K562 (cell line): ENCODE measurements around the gene AGO4. TPM values are rescaled to one million over a fixed set of nuclear protein-coding genes. Genes with fewer than 3 reads are reported as not detected.

Experiments used
- ATAC-seq: fragments of 200-7000 bp; cut with Tn5 transposase; 3 replicates; pipeline ENCODE4 v1.9.1; 2020; ENCODE audit warnings: moderate library complexity
- BruUV-seq: library from RNA; stranded (reverse); fragments of 400-500 nt; replicated peaks from 2 replicates; lab custom pipeline; 2021; lab: Mats Ljungman, UMichigan
- CTCF ChIA-PET: fragments of 300-600 bp; formaldehyde crosslinking; extraction: SDS; loops from one replicate; lab custom pipeline; 2021; ENCODE audit warnings: low intra/inter-chr PET ratio; lab: Yijun Ruan, JAX
- POLR2A ChIA-PET: fragments of 300-600, 350-650 bp; sonication (Branson Sonifier 250); formaldehyde crosslinking; extraction: SDS; loops from one replicate; lab custom pipeline; 2021; ENCODE audit warnings: antibody characterized with exemption, inconsistent platforms; lab: Yijun Ruan, JAX
- DNase-seq, 4 experiments: peaks; one replicate each; pipeline versions ENCODE4 v3.0.0 to v3.0.0-alpha.2; 2011 to 2018; ENCODE audit warnings: low spot score in 3 of 4, mixed read lengths in 3 of 4; ENCODE audit errors: extremely low read depth in 1 of 4
- FAIRE-seq: peaks from 2 replicates; lab custom pipeline; 2011; peaks lifted over from hg19 to GRCh38; lab: Jason Lieb, UNC
- H2AFZ ChIP-seq: 2 replicates; pipeline ENCODE4 v1.6.0; 2011; ENCODE audit warnings: low read depth, low read length, control low read depth, inconsistent platforms
- H3K27ac ChIP-seq: fragments of 200-600 bp; 3 replicates; pipeline ENCODE4 v1.8.0; 2011; ENCODE audit warnings: low read depth, mild to moderate bottlenecking, control low read depth, inconsistent platforms, low read length, moderate library complexity, mixed read lengths; ENCODE audit errors: extremely low read depth
- H3K27me3 ChIP-seq, 2 experiments: fragments of 300-600 bp in 1 of 2; 2 replicates in 1 of 2; 3 replicates in 1 of 2; pipeline versions ENCODE4 v1.6.0 to v1.8.0; 2011; ENCODE audit warnings: inconsistent platforms in 2 of 2, low read length in 2 of 2, mild to moderate bottlenecking in 1 of 2, mixed read lengths in 1 of 2, moderate library complexity in 1 of 2; ENCODE audit not compliant: control insufficient read depth in 2 of 2, insufficient read depth in 2 of 2
- H3K36me3 ChIP-seq: fragments of 300-600 bp; 3 replicates; pipeline ENCODE4 v1.8.0; 2011; ENCODE audit warnings: mild to moderate bottlenecking, low read length, inconsistent platforms; ENCODE audit not compliant: control insufficient read depth, insufficient read depth
- H3K4me1 ChIP-seq, 2 experiments: fragments of 200-600 bp in 1 of 2; replicated peaks in 1 of 2; 2 replicates in 1 of 2; 3 replicates in 1 of 2; pipeline versions ENCODE4 v1.5.1 to v1.8.0; 2011; ENCODE audit warnings: inconsistent platforms in 2 of 2, low read length in 2 of 2, mild to moderate bottlenecking in 1 of 2, mixed read lengths in 1 of 2, moderate library complexity in 1 of 2; ENCODE audit not compliant: control insufficient read depth in 2 of 2, insufficient read depth in 2 of 2
- H3K4me2 ChIP-seq: 2 replicates; pipeline ENCODE4 v1.6.1; 2011; ENCODE audit warnings: low read length, control low read depth, inconsistent platforms, mixed read lengths; ENCODE audit not compliant: insufficient read depth
- H3K4me3 ChIP-seq: fragments of 200-600 bp; sonication (generic), shearing (Covaris generic); 2 replicates; pipeline ENCODE4 v1.5.1; 2016; ENCODE audit warnings: control low read depth, inconsistent platforms
- H3K79me2 ChIP-seq: fragments of 200-600 bp; 3 replicates; pipeline ENCODE4 v1.8.0; 2011; ENCODE audit warnings: low read length, inconsistent platforms; ENCODE audit not compliant: control insufficient read depth, insufficient read depth
- H3K9ac ChIP-seq, 2 experiments: 2 replicates each; pipeline versions ENCODE4 v1.6.0 to v1.6.1; 2011; ENCODE audit warnings: low read depth in 2 of 2, low read length in 2 of 2, control low read depth in 1 of 2, inconsistent platforms in 1 of 2, mild to moderate bottlenecking in 1 of 2, mixed read lengths in 1 of 2; ENCODE audit not compliant: insufficient read depth in 1 of 2
- H3K9me1 ChIP-seq: one replicate; pipeline ENCODE4 v1.6.0; 2011; ENCODE audit warnings: inconsistent platforms, mild to moderate bottlenecking, low read length, moderate library complexity; ENCODE audit not compliant: control insufficient read depth, insufficient read depth
- H3K9me3 ChIP-seq: replicated peaks from 2 replicates; pipeline ENCODE4 v1.5.1; 2011; ENCODE audit warnings: low read depth, low read length, inconsistent platforms; ENCODE audit not compliant: control insufficient read depth, insufficient read depth
- H4K20me1 ChIP-seq: replicated peaks from 2 replicates; pipeline ENCODE4 v1.6.1; 2011; ENCODE audit warnings: low read length, inconsistent platforms, mixed read lengths; ENCODE audit not compliant: control insufficient read depth, insufficient read depth
- GABPB1 ChIP-seq: sonication (generic); formaldehyde crosslinking; IDR thresholded peaks from 2 replicates; pipeline ENCODE4 v1.8.0; 2022; ENCODE audit warnings: mild to moderate bottlenecking, missing genetic modification reagents
- HDAC2 ChIP-seq: fragments of 450-650 bp; IDR thresholded peaks from 2 replicates; pipeline ENCODE4 v1.6.1; 2016; ENCODE audit warnings: mild to moderate bottlenecking
- MEIS2 ChIP-seq: fragments of 450-650 bp; IDR thresholded peaks from 2 replicates; pipeline ENCODE4 v1.6.1; 2014; ENCODE audit warnings: mild to moderate bottlenecking; ENCODE audit not compliant: partially characterized antibody
- NCOA1 ChIP-seq: fragments of 450-650 bp; IDR thresholded peaks from 2 replicates; pipeline ENCODE4 v1.6.1; 2016; ENCODE audit warnings: low read depth
- NCOA6 ChIP-seq: fragments of 450-650 bp; IDR thresholded peaks from 2 replicates; pipeline ENCODE4 v1.6.1; 2017; ENCODE audit warnings: mild to moderate bottlenecking
- SIN3A ChIP-seq, 2 experiments: fragments of 150-350 bp in 1 of 2; IDR thresholded peaks; 2 replicates each; pipeline ENCODE4 v1.6.1; 2011 to 2016; ENCODE audit warnings: borderline replicate concordance in 2 of 2, low read depth in 2 of 2, low read length in 2 of 2, mild to moderate bottlenecking in 2 of 2, moderate library complexity in 2 of 2; ENCODE audit not compliant: control insufficient read depth in 1 of 2
- STAG1 ChIP-seq: sonication (generic); formaldehyde crosslinking; IDR thresholded peaks from 2 replicates; pipeline ENCODE4 v1.5.0; 2020; ENCODE audit warnings: missing genetic modification reagents, borderline replicate concordance
- TARDBP ChIP-seq: fragments of 450-650 bp; IDR thresholded peaks from 2 replicates; pipeline ENCODE4 v1.6.1; 2016
- ZBTB1 ChIP-seq: sonication (generic); formaldehyde crosslinking; IDR thresholded peaks from 2 replicates; pipeline ENCODE4 v1.8.1; 2023; ENCODE audit warnings: missing genetic modification reagents, low read depth, mild to moderate bottlenecking, borderline replicate concordance
- WGBS: fragments of 100-300 bp; shearing (Covaris generic); methylation state at CpG from one replicate; pipeline ENCODE4 v1.1.6; 2016; ENCODE audit warnings: low coverage, mixed read lengths; ENCODE audit not compliant: insufficient coverage; ENCODE audit errors: missing lambda C conversion rate; 5-methylcytosine and 5-hydroxymethylcytosine counted together
- in situ Hi-C: fragments of 300-500 bp; cut with MboI; formaldehyde crosslinking; loops from 4 replicates; pipeline ENCODE4 v1.15.0; 2018; ENCODE audit warnings: inconsistent platforms, mixed read lengths
- intact Hi-C: fragments of 100-400 bp; cut with micrococcal nuclease; formaldehyde crosslinking; loops from 2 replicates; pipeline ENCODE4 v1.14.2; 2022
- polyA plus RNA-seq, 8 experiments: library from polyadenylated mRNA; depleted of rRNA in 4 of 8; stranded (reverse) in 5 of 8; unstranded in 3 of 8; fragments of >200 nt; fragmentation: Nextera tagmentation in 2 of 8; fragmentation: Illumina TruSeq in 1 of 8; extraction: Ambion mirVana in 2 of 8; extraction: Trizol in 1 of 8; gene quantifications; 2 replicates each; pipeline versions ENCODE4 v1.2.1 to v1.2.3, GENCODE V29; 2011 to 2014; ENCODE audit warnings: inconsistent platforms in 1 of 8, missing spikeins in 1 of 8
- total RNA-seq, 7 experiments: library from RNA; depleted of rRNA in 6 of 7; stranded (reverse); fragments of >200 nt in 6 of 7; fragmentation: Illumina TruSeq in 2 of 7; extraction: Trizol in 2 of 7; gene quantifications; 2 replicates each; pipeline versions ENCODE4 v1.2.1 to v1.2.3, GENCODE V29; 2011 to 2021; ENCODE audit warnings: low replicate concordance in 1 of 7
- TF ChIP-seq, protein P1 (sequence below): sonication (generic); formaldehyde crosslinking; IDR thresholded peaks from 2 replicates; pipeline ENCODE4 v1.8.0; 2022; ENCODE audit warnings: missing genetic modification reagents, mild to moderate bottlenecking, moderate library complexity, borderline replicate concordance
- TF ChIP-seq, protein P2 (sequence below): fragments of 450-650 bp; IDR thresholded peaks from 2 replicates; pipeline ENCODE4 v1.6.1; 2016
- TF ChIP-seq, protein P3 (sequence below), 2 experiments: fragments of 450-650 bp; IDR thresholded peaks; 2 replicates each; pipeline ENCODE4 v1.6.1; 2018; ENCODE audit warnings: mild to moderate bottlenecking in 2 of 2, low read depth in 1 of 2; ENCODE audit not compliant: partially characterized antibody in 2 of 2
- TF ChIP-seq, protein P4 (sequence below): sonication (generic); formaldehyde crosslinking; IDR thresholded peaks from 2 replicates; pipeline ENCODE4 v1.8.0; 2022; ENCODE audit warnings: mild to moderate bottlenecking, missing genetic modification reagents
- TF ChIP-seq, protein P5 (sequence below): sonication (generic); formaldehyde crosslinking; IDR thresholded peaks from 2 replicates; pipeline ENCODE4 v1.8.1; 2022; ENCODE audit warnings: missing genetic modification reagents

AGO4 gene
- total and polyA plus RNA-seq, 9 of the 15 experiments (the other 6 are each of a cell fraction or from before 2014, with no cell fraction given), result 1.3 to 10.5 (median 6.5) TPM

DNA sequence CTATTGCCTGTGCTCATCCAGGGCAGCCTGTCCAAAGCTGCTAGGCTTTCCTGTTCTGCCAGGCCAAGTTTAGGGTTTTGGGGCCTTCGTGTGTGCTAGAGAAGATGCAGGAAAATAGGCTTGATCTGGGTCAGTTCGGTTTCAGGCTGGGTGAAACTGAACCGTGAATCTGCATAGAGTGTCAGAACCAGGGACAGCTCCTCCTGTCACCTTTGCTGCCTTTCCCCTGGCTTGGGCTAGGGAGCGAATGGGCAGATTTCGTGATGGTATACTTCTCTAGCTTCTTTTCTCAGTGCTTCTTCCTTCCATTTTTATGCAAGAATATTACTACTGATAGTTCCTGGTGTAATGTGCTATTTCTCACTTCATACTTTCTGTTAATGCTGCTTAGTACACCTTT lies 69.2 kb downstream of the AGO4 start:
- Histone ChIP-seq H3K27ac (no peak overlapping the region), H3K9me3 (no peaks in the 10 kb centered on the region), H3K36me3 (peaks cover 20% of the 10 kb centered on the region; the same call in 2 of the 3 replicates), H3K4me1 (peaks cover 10 to 17% of the 10 kb centered on the region in 2 experiments; a peak in 3 of 5 replicates), H3K9me1 (no peaks in the 10 kb centered on the region), H3K27me3 (no peaks in the 10 kb centered on the region), H3K4me3 (no peak overlapping the region), H4K20me1 (peaks cover 22% of the 10 kb centered on the region), H2AFZ (no peak overlapping the region), H3K4me2 (no peak overlapping the region), H3K9ac (no peak overlapping the region), H3K79me2 (peaks cover 84% of the 10 kb centered on the region)
- ATAC-seq (peak; percentile 66), FAIRE-seq (peak; percentile 67), DNase-seq (peak in 3 of 4 experiments; percentile 39 to 62 (median 54))
- POLR2A ChIA-PET, result interaction anchor here (0.5 to 1.1 kb wide), 2 partner anchors 20 to 147 kb away, joined by 3 to 4 read pairs; no protein-coding TSS in a partner anchor
- BruUV-seq, result no TSS peak
- in situ Hi-C loops (no loop called here), intact Hi-C loops (no loop called here)
- WGBS, result 19% methylated on average over 5 of the region's 5 CpGs
- CTCF ChIA-PET, result no interaction called here
- TF ChIP-seq STAG1 (CRISPR knock-in tag) (0 out of 2 replicates have a peak, but pooled peaks have one; percentile 9), NCOA6 (peak; percentile 51; the same call in 1 of the 2 replicates), GABPB1 (peak; percentile 57; the same call in 1 of the 2 replicates), HDAC2 (peak; percentile 51; the same call in 1 of the 2 replicates), TARDBP (no peak), MEIS2 (peak; percentile 53), SIN3A (IDR thresholded peaks at IDR 0.05; ENCODE audit: borderline replicate concordance in 2 of 2, control insufficient read depth in 1 of 2, low read depth in 2 of 2, low read length in 2 of 2) (peak in 1 of 2 experiments; percentile 82; a peak in 1 of 4 replicates), NCOA1 (0 out of 2 replicates have a peak, but pooled peaks have one; percentile 20), ZBTB1 (CRISPR knock-in tag) (0 out of 2 replicates have a peak, but pooled peaks have one; percentile 34)
- TF ChIP-seq, protein P1, sequence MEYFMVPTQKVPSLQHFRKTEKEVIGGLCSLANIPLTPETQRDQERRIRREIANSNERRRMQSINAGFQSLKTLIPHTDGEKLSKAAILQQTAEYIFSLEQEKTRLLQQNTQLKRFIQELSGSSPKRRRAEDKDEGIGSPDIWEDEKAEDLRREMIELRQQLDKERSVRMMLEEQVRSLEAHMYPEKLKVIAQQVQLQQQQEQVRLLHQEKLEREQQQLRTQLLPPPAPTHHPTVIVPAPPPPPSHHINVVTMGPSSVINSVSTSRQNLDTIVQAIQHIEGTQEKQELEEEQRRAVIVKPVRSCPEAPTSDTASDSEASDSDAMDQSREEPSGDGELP, result peak; percentile 34; the same call in 1 of the 2 replicates
- TF ChIP-seq, protein P2, sequence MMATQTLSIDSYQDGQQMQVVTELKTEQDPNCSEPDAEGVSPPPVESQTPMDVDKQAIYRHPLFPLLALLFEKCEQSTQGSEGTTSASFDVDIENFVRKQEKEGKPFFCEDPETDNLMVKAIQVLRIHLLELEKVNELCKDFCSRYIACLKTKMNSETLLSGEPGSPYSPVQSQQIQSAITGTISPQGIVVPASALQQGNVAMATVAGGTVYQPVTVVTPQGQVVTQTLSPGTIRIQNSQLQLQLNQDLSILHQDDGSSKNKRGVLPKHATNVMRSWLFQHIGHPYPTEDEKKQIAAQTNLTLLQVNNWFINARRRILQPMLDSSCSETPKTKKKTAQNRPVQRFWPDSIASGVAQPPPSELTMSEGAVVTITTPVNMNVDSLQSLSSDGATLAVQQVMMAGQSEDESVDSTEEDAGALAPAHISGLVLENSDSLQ, result peak; percentile 38; the same call in 1 of the 2 replicates
- TF ChIP-seq, protein P3, sequence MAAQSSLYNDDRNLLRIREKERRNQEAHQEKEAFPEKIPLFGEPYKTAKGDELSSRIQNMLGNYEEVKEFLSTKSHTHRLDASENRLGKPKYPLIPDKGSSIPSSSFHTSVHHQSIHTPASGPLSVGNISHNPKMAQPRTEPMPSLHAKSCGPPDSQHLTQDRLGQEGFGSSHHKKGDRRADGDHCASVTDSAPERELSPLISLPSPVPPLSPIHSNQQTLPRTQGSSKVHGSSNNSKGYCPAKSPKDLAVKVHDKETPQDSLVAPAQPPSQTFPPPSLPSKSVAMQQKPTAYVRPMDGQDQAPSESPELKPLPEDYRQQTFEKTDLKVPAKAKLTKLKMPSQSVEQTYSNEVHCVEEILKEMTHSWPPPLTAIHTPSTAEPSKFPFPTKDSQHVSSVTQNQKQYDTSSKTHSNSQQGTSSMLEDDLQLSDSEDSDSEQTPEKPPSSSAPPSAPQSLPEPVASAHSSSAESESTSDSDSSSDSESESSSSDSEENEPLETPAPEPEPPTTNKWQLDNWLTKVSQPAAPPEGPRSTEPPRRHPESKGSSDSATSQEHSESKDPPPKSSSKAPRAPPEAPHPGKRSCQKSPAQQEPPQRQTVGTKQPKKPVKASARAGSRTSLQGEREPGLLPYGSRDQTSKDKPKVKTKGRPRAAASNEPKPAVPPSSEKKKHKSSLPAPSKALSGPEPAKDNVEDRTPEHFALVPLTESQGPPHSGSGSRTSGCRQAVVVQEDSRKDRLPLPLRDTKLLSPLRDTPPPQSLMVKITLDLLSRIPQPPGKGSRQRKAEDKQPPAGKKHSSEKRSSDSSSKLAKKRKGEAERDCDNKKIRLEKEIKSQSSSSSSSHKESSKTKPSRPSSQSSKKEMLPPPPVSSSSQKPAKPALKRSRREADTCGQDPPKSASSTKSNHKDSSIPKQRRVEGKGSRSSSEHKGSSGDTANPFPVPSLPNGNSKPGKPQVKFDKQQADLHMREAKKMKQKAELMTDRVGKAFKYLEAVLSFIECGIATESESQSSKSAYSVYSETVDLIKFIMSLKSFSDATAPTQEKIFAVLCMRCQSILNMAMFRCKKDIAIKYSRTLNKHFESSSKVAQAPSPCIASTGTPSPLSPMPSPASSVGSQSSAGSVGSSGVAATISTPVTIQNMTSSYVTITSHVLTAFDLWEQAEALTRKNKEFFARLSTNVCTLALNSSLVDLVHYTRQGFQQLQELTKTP (IDR thresholded peaks at IDR 0.05; ENCODE audit: low read depth in 1 of 2, partially characterized antibody in 2 of 2), result peak in 1 of 2 experiments; percentile 92
- TF ChIP-seq, protein P4, sequence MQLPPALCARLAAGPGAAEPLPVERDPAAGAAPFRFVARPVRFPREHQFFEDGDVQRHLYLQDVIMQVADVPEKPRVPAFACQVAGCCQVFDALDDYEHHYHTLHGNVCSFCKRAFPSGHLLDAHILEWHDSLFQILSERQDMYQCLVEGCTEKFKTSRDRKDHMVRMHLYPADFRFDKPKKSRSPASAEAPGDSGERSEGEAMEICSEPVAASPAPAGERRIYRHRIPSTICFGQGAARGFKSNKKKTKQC (CRISPR knock-in tag), result no peak
- TF ChIP-seq, protein P5, sequence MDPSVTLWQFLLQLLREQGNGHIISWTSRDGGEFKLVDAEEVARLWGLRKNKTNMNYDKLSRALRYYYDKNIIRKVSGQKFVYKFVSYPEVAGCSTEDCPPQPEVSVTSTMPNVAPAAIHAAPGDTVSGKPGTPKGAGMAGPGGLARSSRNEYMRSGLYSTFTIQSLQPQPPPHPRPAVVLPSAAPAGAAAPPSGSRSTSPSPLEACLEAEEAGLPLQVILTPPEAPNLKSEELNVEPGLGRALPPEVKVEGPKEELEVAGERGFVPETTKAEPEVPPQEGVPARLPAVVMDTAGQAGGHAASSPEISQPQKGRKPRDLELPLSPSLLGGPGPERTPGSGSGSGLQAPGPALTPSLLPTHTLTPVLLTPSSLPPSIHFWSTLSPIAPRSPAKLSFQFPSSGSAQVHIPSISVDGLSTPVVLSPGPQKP (CRISPR knock-in tag), result no peak
